Measurements from ENCODE around the gene AIG1.

AIG1 gene

GRCh38 chr6:143253586-143253985 is 192.9 kb downstream of the AIG1 start:
- no peak for DNase-seq
- intact Hi-C loops (cut with DNase I): no loop called here

- DNase-seq: no peak
- intact Hi-C loops (cut with DNase I): no loop called here
Observed at GRCh38 chr6:143258945-143259344, 198.3 kb downstream of the AIG1 start.

- no peak for DNase-seq
- intact Hi-C loops (cut with DNase I): no loop called here
Observed at GRCh38 chr6:143260857-143261256, 200.2 kb downstream of the AIG1 start.

GRCh38 chr6:143261899-143262436 is 201.3 kb downstream of the AIG1 start:
- no peak for DNase-seq
- intact Hi-C loops (cut with DNase I): no loop called here

GRCh38 chr6:143262859-143263258 is 202.2 kb downstream of the AIG1 start:
- intact Hi-C loops (cut with DNase I): no loop called here
- DNase-seq: no peak

GRCh38 chr6:143264379-143264778 is 203.7 kb downstream of the AIG1 start:
- intact Hi-C loops (cut with DNase I): no loop called here
- DNase-seq: no peak

- no peak for DNase-seq
- intact Hi-C loops (cut with DNase I): no loop called here
Observed at GRCh38 chr6:143264986-143265764, 204.5 kb downstream of the AIG1 start.

GRCh38 chr6:143267760-143268159 is 207.1 kb downstream of the AIG1 start:
- DNase-seq: no peak

GRCh38 chr6:143268439-143268838 is 207.8 kb downstream of the AIG1 start:
- DNase-seq: no peak
- intact Hi-C loops (cut with DNase I): no loop called here

More at GRCh38 chr6:143267760-143268159, 207.1 kb downstream of the AIG1 start:
- intact Hi-C loops (cut with DNase I): no loop called here

- DNase-seq: no peak
- intact Hi-C loops (cut with DNase I): no loop called here
Observed at GRCh38 chr6:143270026-143270425, 209.3 kb downstream of the AIG1 start.

- intact Hi-C loops (cut with DNase I): no loop called here
- DNase-seq: peak in 1 of 10 donors; percentile 13
Observed at GRCh38 chr6:143271024-143271423, 210.3 kb downstream of the AIG1 start.

- intact Hi-C loops (cut with DNase I): no loop called here
- no peak for DNase-seq
Observed at GRCh38 chr6:143276436-143276835, 215.7 kb downstream of the AIG1 start.

GRCh38 chr6:143279385-143279784 is 218.7 kb downstream of the AIG1 start:
- intact Hi-C loops (cut with DNase I): no loop called here
- DNase-seq: peak in 1 of 10 donors; percentile 66

- intact Hi-C loops (cut with DNase I): no loop called here
- no peak for DNase-seq
Observed at GRCh38 chr6:143283887-143284645, 223.4 kb downstream of the AIG1 start.

GRCh38 chr6:143286251-143286795 is 225.6 kb downstream of the AIG1 start:
- DNase-seq: no peak
- intact Hi-C loops (cut with DNase I): no loop called here

- intact Hi-C loops (cut with DNase I): no loop called here
Observed at GRCh38 chr6:143288923-143289322, 228.2 kb downstream of the AIG1 start.

GRCh38 chr6:143290206-143290605 is 229.5 kb downstream of the AIG1 start:
- intact Hi-C loops (cut with DNase I): no loop called here
- peak in 1 of 10 donors; percentile 55 for DNase-seq

More at GRCh38 chr6:143288923-143289322, 228.2 kb downstream of the AIG1 start:
- DNase-seq: no peak

- intact Hi-C loops (cut with DNase I): no loop called here
- no peak for DNase-seq
Observed at GRCh38 chr6:143293523-143293922, 232.8 kb downstream of the AIG1 start.

- no peak for DNase-seq
- intact Hi-C loops (cut with DNase I): no loop called here
Observed at GRCh38 chr6:143294265-143294860, 233.7 kb downstream of the AIG1 start.

- DNase-seq: no peak
- intact Hi-C loops (cut with DNase I): no loop called here
Observed at GRCh38 chr6:143295932-143296331, 235.2 kb downstream of the AIG1 start.

- DNase-seq: no peak
- intact Hi-C loops (cut with DNase I): no loop called here
Observed at GRCh38 chr6:143298071-143298470, 237.4 kb downstream of the AIG1 start.

All from posterior cingulate gyrus (tissue), 11 donors.